HCT116 (cell line): ENCODE measurements around the gene CD8A.
"Not testable (repeated sequence)": the region's sequence is repeated elsewhere in the genome, so short reads cannot be mapped to it uniquely, and the experiment has no call there.

Experiments
- CTCF ChIP-seq, 3 experiments: fragments of 200-600 bp in 1 of 3; sonication (generic) in 1 of 3; IDR thresholded peaks in 2 of 3; conservative IDR thresholded peaks in 1 of 3; 2 replicates each; pipeline ENCODE4 v1.5.1; 2012 to 2017; ENCODE audit warnings: low read depth in 2 of 3, low read length in 2 of 3, antibody characterized with exemption in 1 of 3, borderline replicate concordance in 1 of 3, control low read depth in 1 of 3, mild to moderate bottlenecking in 1 of 3, mixed read lengths in 1 of 3, mixed run types in 1 of 3, moderate library complexity in 1 of 3; ENCODE audit not compliant: insufficient read depth in 1 of 3
- POLR2A ChIP-seq: IDR thresholded peaks from 2 replicates; pipeline ENCODE4 v1.7.0; 2011; ENCODE audit warnings: borderline replicate concordance; ENCODE audit not compliant: insufficient read depth, insufficient read length; ENCODE audit errors: extremely low read depth

DNA sequence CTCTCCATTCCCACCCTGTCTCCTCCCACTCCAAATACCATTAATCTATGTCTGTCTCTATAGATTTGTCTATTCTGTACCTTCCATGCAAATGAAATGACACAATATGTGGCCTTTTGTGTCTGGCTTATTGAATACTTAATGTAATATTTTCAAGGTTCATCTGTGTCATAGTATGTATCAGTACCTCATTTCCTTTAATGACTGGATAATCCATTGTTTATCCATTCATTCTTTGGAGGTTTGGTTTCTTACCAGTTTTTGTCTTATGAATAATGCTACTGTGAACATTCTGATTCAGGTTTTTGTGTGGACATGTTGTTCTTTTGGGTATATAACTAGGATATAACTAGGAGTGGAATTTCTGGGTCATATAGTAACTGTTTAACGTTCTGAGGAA lies 55.8 kb downstream of the CD8A start:
- not testable (repeated sequence) for TF ChIP-seq CTCF (IDR thresholded peaks at IDR 0.05 in 2 of 3, conservative IDR thresholded peaks at IDR 0.05 in 1 of 3; ENCODE audit: borderline replicate concordance in 1 of 3, insufficient read depth in 1 of 3, low read depth in 2 of 3, low read length in 2 of 3); POLR2A
